HG03066 (cell line): Measurements from ENCODE around the gene GMFB.
"Not testable (repeated sequence)": the region's sequence is repeated elsewhere in the genome, so short reads cannot be mapped to it uniquely, and the experiment has no call there.

Source experiments
- ATAC-seq: cut with Tn5 transposase; IDR thresholded peaks from one replicate; pipeline ENCODE4 v1.9.1; 2021; ENCODE audit warnings: low read depth; ENCODE audit not compliant: unreplicated experiment

GMFB gene

GRCh38 chr14:54462048-54462447, 26.7 kb downstream of the GMFB start:
- ATAC-seq, result no peak

- ATAC-seq, result no peak
Observed at GRCh38 chr14:54459106-54459505, 29.7 kb downstream of the GMFB start.

GRCh38 chr14:54458536-54458935, 30.2 kb downstream of the GMFB start:
- not testable (repeated sequence) for ATAC-seq

GRCh38 chr14:54457609-54457996, 31.2 kb downstream of the GMFB start:
- no peak for ATAC-seq

- not testable (repeated sequence) for ATAC-seq
Observed at GRCh38 chr14:54456820-54457608, 31.8 kb downstream of the GMFB start.

GRCh38 chr14:54455363-54455762, 33.4 kb downstream of the GMFB start:
- ATAC-seq, result no peak

- not testable (repeated sequence) for ATAC-seq
Observed at GRCh38 chr14:54453990-54454389, 34.8 kb downstream of the GMFB start.

GRCh38 chr14:54453252-54453651, 35.5 kb downstream of the GMFB start:
- ATAC-seq, result no peak

GRCh38 chr14:54451961-54452360, 36.8 kb downstream of the GMFB start:
- ATAC-seq, result no peak

- no peak for ATAC-seq
Observed at GRCh38 chr14:54451121-54451601, 37.6 kb downstream of the GMFB start.

GRCh38 chr14:54450535-54450934, 38.2 kb downstream of the GMFB start:
- ATAC-seq, result no peak

GRCh38 chr14:54447231-54447692, 41.5 kb downstream of the GMFB start:
- no peak for ATAC-seq

- no peak for ATAC-seq
Observed at GRCh38 chr14:54446161-54446693, 42.6 kb downstream of the GMFB start.

GRCh38 chr14:54444681-54445080, 44.1 kb downstream of the GMFB start:
- no peak for ATAC-seq

- ATAC-seq, result no peak
Observed at GRCh38 chr14:54443981-54444380, 44.8 kb downstream of the GMFB start.

- ATAC-seq, result not testable (repeated sequence)
Observed at GRCh38 chr14:54442961-54443360, 45.8 kb downstream of the GMFB start.

GRCh38 chr14:54440873-54441868, 47.6 kb downstream of the GMFB start, which contains the start of gene CNIH1:
Gene CNIH1, minus strand, starts transcription at chr14:54441374. Its CDS starts 47 bp downstream, at chr14:54441327.
- ATAC-seq, result peak; percentile 93

- no peak for ATAC-seq
Observed at GRCh38 chr14:54440476-54440872, 48.3 kb downstream of the GMFB start.

GRCh38 chr14:54440037-54440436, 48.7 kb downstream of the GMFB start:
- no peak for ATAC-seq

GRCh38 chr14:54438703-54439102, 50.1 kb downstream of the GMFB start:
- ATAC-seq, result no peak

- not testable (repeated sequence) for ATAC-seq
Observed at GRCh38 chr14:54437954-54438353, 50.8 kb downstream of the GMFB start.
